Measurements from ENCODE around the gene FKBP15.
"Not testable (repeated sequence)": the region's sequence is repeated elsewhere in the genome, so short reads cannot be mapped to it uniquely, and the experiment has no call there.

The FKBP15 gene, protein sequence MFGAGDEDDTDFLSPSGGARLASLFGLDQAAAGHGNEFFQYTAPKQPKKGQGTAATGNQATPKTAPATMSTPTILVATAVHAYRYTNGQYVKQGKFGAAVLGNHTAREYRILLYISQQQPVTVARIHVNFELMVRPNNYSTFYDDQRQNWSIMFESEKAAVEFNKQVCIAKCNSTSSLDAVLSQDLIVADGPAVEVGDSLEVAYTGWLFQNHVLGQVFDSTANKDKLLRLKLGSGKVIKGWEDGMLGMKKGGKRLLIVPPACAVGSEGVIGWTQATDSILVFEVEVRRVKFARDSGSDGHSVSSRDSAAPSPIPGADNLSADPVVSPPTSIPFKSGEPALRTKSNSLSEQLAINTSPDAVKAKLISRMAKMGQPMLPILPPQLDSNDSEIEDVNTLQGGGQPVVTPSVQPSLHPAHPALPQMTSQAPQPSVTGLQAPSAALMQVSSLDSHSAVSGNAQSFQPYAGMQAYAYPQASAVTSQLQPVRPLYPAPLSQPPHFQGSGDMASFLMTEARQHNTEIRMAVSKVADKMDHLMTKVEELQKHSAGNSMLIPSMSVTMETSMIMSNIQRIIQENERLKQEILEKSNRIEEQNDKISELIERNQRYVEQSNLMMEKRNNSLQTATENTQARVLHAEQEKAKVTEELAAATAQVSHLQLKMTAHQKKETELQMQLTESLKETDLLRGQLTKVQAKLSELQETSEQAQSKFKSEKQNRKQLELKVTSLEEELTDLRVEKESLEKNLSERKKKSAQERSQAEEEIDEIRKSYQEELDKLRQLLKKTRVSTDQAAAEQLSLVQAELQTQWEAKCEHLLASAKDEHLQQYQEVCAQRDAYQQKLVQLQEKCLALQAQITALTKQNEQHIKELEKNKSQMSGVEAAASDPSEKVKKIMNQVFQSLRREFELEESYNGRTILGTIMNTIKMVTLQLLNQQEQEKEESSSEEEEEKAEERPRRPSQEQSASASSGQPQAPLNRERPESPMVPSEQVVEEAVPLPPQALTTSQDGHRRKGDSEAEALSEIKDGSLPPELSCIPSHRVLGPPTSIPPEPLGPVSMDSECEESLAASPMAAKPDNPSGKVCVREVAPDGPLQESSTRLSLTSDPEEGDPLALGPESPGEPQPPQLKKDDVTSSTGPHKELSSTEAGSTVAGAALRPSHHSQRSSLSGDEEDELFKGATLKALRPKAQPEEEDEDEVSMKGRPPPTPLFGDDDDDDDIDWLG

GRCh38 chr9:113221003-113221799 is at the start of gene FKBP15, which contains the start of gene SLC31A1:
TSS of gene FKBP15 (minus strand) at chr9:113221277. CDS start at chr9:113221243, 34 bp downstream.
TSS of gene SLC31A1 (plus strand) at chr9:113221544. CDS start at chr9:113256149, 34,605 bp downstream.
- peak; percentile 95 for DNase-seq (ENCODE audit: low read depth)

GRCh38 chr9:113269871-113270270 is 48.8 kb upstream of the FKBP15 start:
- no peak for DNase-seq (ENCODE audit: low read depth)

DNA sequence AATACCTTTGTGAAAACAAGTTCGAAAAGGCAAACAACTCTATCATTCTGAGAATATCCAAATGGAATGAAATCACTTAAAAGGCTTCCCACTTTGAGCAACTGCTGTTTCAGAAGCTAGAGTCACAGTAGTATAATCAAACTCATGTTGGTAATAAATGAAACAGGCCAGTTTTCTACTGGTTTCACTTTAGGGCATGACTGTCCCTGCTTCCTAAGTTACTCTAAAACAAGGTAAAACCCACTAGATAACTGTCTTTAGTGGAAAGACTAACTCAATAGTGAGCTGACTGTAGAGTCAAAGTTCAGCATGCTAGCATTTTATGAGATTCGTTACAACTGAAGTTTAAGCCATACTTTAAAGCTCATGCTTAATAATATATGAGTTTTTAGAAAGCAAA is 48.3 kb upstream of the FKBP15 start:
- no peak for DNase-seq (ENCODE audit: low read depth)

- no peak for DNase-seq (ENCODE audit: low read depth)
Measured at GRCh38 chr9:113267911-113268566, 47.0 kb upstream of the FKBP15 start.

DNA sequence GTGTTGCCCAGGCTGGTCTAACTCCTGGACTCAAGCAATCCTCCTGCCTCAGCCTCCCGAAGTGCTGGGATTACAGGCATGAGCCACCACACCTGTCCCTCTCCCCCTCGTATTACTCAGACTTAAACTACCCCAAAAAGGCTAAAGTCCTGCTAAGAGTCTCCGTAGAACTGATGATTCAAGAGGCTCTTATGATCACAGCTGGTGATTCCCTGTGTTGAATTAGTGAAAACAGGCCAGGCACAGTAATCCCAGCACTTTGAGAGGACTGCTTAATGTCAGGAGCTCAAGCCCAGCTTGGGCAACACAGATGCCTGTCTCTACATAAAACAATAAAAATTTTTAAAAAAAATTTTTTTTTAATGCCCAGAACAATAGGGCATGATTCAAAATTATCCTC is 45.1 kb upstream of the FKBP15 start:
- DNase-seq (ENCODE audit: low read depth), result no peak

DNA sequence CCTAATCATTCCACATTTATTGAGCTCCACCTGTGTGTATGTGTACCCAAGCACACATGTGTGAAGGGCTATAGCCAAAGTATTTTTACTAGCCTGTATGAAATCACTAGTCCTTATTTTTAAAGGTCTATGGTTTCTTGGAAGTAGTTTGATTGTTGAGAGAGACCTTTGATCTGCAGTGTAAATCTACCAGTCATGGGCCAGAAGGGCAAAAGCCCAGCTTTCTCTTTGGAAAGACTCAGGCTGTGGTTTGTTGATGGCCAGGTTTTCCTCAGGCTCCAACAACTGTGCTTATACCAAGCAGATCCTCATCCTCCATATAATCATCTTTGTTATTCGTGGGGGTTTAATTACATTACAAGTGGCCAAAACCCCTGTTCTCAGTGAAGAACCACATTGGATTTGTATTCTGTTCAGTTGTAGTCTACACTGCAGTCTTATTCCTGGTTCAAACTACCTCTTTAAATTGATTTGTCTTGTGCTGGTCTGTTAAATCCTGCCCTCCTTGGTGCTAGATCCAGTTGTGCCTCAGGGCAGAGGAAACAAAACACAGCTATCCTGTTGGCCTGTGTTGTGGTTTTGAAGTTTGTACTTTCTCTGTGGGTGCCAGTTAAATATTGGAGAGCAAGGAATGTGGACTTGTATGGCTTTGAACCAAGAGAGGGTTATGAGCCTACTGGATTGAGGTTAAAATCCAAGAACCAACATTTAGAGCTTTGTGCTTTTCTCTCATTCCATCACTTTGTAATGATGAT is 41.0 kb upstream of the FKBP15 start:
- no peak for DNase-seq (ENCODE audit: low read depth)

DNA sequence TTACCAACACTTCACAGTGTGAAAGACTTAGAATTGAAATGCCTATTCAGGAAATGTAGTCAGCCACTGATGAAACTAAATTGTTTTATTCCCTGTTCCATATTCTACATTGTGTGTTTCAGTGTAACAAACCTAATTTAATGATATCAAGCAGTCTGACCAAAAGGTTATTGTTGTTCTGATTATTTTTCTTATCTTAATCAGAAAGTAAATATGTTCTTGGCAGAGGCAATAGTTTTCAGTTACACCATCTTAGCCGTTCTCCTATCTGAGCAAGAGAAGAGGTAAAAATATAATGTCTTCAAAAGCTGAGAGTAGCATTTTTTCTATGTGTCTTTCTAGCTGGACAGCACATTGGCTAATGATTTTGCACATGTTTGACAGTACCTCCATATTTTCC is 37.2 kb upstream of the FKBP15 start:
- DNase-seq (ENCODE audit: low read depth), result no peak

DNA sequence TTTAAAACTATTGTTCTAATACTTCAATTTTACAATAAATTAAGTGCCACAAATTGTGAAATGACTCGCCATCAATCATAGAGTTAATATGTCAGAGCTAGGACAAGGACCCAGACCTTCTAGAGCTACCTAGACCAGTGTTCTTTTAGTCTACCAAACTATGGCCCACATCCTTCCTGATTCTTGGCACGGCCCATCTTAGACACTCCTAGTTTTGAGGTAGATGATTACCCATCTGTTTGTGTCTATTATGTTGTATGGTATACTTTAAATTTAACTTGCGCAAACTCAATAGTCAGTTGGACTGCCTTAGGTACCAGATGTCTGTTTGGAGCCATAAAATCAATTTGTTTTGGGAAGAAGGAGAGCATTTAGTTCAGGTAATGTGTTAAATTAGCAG is 36.8 kb upstream of the FKBP15 start:
- no peak for DNase-seq (ENCODE audit: low read depth)

GRCh38 chr9:113255438-113255837 is 34.4 kb upstream of the FKBP15 start:
- DNase-seq (ENCODE audit: low read depth), result no peak

GRCh38 chr9:113254991-113255390 is 33.9 kb upstream of the FKBP15 start:
- DNase-seq (ENCODE audit: low read depth), result no peak

GRCh38 chr9:113250807-113251206 is 29.7 kb upstream of the FKBP15 start:
- DNase-seq (ENCODE audit: low read depth), result no peak

DNA sequence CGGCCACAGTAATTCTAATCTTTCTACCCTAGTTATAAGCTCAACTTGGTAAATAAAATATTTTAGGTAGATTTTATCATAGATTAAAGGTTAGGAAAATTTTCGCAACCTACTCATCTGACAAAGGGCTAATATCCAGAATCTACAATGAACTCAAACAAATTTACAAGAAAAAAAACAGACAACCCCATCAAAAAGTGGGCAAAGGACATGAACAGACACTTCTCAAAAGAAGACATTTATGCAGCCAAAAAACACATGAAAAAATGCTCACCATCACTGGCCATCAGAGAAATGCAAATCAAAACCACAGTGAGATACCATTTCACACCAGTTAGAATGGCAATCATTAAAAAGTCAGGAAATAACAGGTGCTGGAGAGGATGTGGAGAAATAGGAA is 28.6 kb upstream of the FKBP15 start:
- DNase-seq (ENCODE audit: low read depth), result not testable (repeated sequence)

- no peak for DNase-seq (ENCODE audit: low read depth)
Measured at GRCh38 chr9:113247640-113248039, 26.6 kb upstream of the FKBP15 start.

GRCh38 chr9:113246928-113247327 is 25.9 kb upstream of the FKBP15 start:
- DNase-seq (ENCODE audit: low read depth), result no peak

DNA sequence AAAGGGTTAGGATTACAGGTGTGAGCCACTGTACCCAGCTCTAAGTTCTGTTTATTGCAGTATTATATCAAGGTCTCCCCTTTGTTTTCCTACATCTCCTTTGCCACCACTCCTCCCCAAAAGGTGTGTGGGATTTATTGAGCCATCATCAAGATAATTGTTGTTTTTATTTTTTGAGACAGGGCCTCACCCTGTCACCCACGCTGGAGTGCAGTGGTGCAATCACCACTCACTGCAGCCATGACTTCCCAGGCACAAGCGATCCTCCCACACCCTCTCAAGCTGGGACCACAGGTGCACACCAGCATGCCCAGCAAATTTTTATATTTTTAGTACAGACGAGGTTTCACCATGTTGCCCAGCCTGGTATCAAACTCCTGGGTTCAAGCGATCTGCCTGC is 24.8 kb upstream of the FKBP15 start:
- DNase-seq (ENCODE audit: low read depth), result no peak

GRCh38 chr9:113244556-113244955 is 23.5 kb upstream of the FKBP15 start:
- no peak for DNase-seq (ENCODE audit: low read depth)

- DNase-seq (ENCODE audit: low read depth), result no peak
Measured at GRCh38 chr9:113241161-113241560, 20.1 kb upstream of the FKBP15 start.

DNA sequence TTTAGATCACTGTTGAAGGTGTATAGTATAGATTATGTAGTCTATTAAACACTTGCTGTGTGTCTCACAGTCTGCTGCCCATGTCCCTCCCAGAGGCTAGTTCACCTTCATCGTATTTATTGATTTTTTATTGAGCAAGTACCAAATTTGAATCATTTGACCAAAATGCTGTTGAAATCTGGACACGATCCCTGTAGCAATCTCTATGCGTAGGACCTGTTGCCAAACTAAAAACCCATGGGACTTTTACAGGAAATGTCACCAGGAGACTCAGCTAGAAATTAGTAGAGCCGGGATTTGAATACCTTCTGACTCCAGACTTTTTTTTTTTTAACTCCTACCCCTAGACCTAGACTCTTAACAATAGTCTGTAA is 17.8 kb upstream of the FKBP15 start:
- no peak for DNase-seq (ENCODE audit: low read depth)

DNA sequence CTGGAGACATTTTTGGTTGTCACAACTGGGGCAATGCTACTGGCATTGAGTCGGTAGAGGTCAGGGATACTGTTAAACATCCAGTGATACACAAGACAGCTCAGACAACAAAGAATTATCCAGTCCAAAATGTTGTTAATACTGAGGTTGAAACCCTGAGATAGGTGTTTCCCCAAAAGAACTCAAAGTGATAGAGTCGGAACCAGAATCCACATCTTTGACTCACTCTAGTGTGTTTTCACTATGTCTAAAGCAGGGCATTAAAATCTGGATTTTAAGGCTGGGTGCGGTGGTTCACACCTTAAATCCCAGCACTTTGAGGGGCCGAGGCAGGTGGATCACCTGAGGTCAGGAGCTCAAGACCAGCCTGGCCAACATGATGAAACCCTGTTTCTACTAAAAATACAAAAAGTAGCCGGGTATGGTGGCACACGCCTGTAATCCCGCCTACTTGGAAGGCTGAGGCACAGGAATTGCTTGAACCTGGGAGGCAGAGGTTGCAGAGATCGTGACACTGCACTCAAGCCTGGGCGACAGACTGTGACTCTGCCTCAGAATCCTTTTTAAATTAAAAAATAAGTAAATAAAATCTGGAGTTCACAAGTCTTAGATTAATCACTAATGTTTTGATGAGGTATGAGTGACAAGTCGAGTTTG is 17.3 kb upstream of the FKBP15 start:
- DNase-seq (ENCODE audit: low read depth), result no peak

GRCh38 chr9:113237026-113237425 is 15.9 kb upstream of the FKBP15 start:
- DNase-seq (ENCODE audit: low read depth), result no peak

Measured in stimulated activated CD8-positive, alpha-beta memory T cell treated with anti-CD3 and anti-CD28 coated beads, Interleukin-4, amount 100 ng/mL, for 24 hours (primary cell).